ENCODE data around the gene S100A12.

DNA sequence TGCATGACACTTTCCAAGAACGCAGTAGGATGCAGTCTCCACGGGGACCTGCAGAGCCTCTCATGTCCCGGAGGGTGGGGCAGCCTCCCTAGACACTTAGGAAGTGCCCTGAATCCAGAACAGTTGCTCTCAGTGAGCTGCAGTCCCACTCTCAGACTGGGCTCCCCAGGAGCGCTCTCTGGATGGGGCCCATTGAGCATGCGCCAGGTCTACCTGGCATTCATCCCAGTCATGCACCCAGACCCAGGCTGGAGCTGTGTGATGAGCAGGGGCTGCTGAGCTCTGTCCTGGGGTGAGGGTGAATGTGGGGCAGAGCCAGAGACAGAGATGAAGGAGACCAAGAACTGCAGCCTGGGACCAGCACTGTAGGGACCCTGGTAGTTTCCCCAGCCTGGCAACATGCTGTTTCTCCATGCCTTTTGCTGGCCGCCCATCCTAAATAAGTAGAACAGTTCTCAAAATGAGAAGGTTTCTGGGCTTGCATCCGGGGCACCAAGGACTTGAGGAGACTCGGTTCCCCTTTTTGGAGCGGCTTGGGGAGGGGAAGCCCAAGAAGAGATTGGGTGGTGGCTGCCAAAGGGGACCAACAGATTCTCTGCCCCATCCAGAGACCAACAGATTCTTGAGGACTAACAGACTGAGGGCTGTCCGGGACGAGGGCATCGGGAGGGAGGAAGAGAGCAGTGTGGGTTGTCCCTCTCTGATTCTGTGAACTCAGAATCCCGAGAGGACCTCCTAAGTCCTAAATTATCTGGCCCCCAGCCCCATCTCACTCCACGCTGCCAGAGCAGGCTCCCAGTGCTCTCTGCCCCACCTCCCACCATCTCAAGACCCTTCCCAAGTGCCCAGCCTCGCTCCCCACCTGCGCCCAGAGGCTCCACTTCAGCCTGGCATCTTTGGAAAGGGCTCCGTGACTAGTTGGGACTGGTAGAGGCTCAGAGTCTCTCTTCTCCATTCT, 25.8 kb downstream of the S100A12 start:
- no peak for TF ChIP-seq POLR2A (IDR thresholded peaks at IDR 0.05; ENCODE audit: low read depth, low read length)
- TF ChIP-seq, protein P1, sequence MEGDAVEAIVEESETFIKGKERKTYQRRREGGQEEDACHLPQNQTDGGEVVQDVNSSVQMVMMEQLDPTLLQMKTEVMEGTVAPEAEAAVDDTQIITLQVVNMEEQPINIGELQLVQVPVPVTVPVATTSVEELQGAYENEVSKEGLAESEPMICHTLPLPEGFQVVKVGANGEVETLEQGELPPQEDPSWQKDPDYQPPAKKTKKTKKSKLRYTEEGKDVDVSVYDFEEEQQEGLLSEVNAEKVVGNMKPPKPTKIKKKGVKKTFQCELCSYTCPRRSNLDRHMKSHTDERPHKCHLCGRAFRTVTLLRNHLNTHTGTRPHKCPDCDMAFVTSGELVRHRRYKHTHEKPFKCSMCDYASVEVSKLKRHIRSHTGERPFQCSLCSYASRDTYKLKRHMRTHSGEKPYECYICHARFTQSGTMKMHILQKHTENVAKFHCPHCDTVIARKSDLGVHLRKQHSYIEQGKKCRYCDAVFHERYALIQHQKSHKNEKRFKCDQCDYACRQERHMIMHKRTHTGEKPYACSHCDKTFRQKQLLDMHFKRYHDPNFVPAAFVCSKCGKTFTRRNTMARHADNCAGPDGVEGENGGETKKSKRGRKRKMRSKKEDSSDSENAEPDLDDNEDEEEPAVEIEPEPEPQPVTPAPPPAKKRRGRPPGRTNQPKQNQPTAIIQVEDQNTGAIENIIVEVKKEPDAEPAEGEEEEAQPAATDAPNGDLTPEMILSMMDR (IDR thresholded peaks at IDR 0.05; ENCODE audit: extremely low read depth in 1 of 2, insufficient read depth in 1 of 2, low read depth in 1 of 2, low read length in 2 of 2), result no peak
- TF ChIP-seq JUN (IDR thresholded peaks at IDR 0.05; ENCODE audit: borderline replicate concordance, insufficient read depth, insufficient read length, low read depth), result no peak
- TF ChIP-seq, protein P2, sequence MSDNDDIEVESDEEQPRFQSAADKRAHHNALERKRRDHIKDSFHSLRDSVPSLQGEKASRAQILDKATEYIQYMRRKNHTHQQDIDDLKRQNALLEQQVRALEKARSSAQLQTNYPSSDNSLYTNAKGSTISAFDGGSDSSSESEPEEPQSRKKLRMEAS (IDR thresholded peaks at IDR 0.05; ENCODE audit: insufficient read depth, insufficient read length), result no peak
- no peak for TF ChIP-seq EZH2 (IDR thresholded peaks at IDR 0.05; ENCODE audit: borderline replicate concordance, low read depth, low read length, severe bottlenecking)
- TF ChIP-seq MYC (IDR thresholded peaks at IDR 0.05; ENCODE audit: low read depth, low read length), result no peak
- TF ChIP-seq GATA2 (IDR thresholded peaks at IDR 0.05; ENCODE audit: insufficient read depth, insufficient read length, low read depth, low read length), result no peak
